HCT116 (cell line): ENCODE data around the gene MAGI3. TPM values are rescaled to one million over a fixed set of nuclear protein-coding genes. Genes with fewer than 3 reads are reported as not detected.

Experiments used
- ATAC-seq: fragments of 200-7000 bp; cut with Tn5 transposase; 2 replicates; pipeline ENCODE4 v1.9.1; 2020; ENCODE audit warnings: mild to moderate bottlenecking, moderate library complexity
- BruUV-seq: library from RNA; stranded (reverse); fragments of 400-500 nt; replicated peaks from 2 replicates; lab custom pipeline; 2021; lab: Mats Ljungman, UMichigan
- CTCF ChIA-PET: fragments of 300-600 bp; sonication (Branson Sonifier 250); formaldehyde crosslinking; loops from one replicate; lab custom pipeline; 2021; ENCODE audit warnings: antibody characterized with exemption; lab: Charles Lee
- POLR2A ChIA-PET: fragments of 300-600, 350-600 bp; sonication (Branson Sonifier 250); formaldehyde crosslinking; loops from one replicate; lab custom pipeline; 2021; ENCODE audit warnings: antibody characterized with exemption; lab: Charles Lee
- RAD21 ChIA-PET, 2 experiments: fragments of 300-600 bp; sonication (Branson Sonifier 250); formaldehyde crosslinking; loops; one replicate each; lab custom pipeline; 2023; ENCODE audit warnings: low total read pairs in 2 of 2; ENCODE audit not compliant: uncharacterized antibody in 2 of 2, unreplicated experiment in 2 of 2, low non-redundant PET in 1 of 2; lab: Charles Lee
- DNase-seq: peaks from one replicate; pipeline ENCODE4 v3.0.0-alpha.2; 2010; ENCODE audit warnings: low read depth, low spot score
- H2AFZ ChIP-seq: fragments of 200-600 bp; shearing (Covaris generic), sonication (generic); 2 replicates; pipeline ENCODE4 v1.6.1; 2017; ENCODE audit warnings: low read depth, mixed run types, mixed read lengths, antibody characterized with exemption, low read length; ENCODE audit not compliant: poor library complexity, severe bottlenecking
- H3K27ac ChIP-seq: 2 replicates; pipeline ENCODE4 v1.5.1; 2012; ENCODE audit warnings: low read depth, low read length
- H3K27me3 ChIP-seq: fragments of 200-600 bp; sonication (generic); 2 replicates; pipeline ENCODE4 v1.6.1; 2016; ENCODE audit warnings: mixed run types, low read length, mixed read lengths; ENCODE audit not compliant: insufficient read depth
- H3K36me3 ChIP-seq, 2 experiments: fragments of 200-500 bp in 1 of 2; fragments of 200-600 bp in 1 of 2; sonication (Bioruptor generic) in 1 of 2; sonication (generic) in 1 of 2; 2 replicates each; pipeline versions ENCODE4 v1.5.1 to v1.6.1; 2014 to 2016; ENCODE audit warnings: low read length in 2 of 2, inconsistent platforms in 1 of 2, mixed read lengths in 1 of 2, mixed run types in 1 of 2; ENCODE audit not compliant: insufficient read depth in 2 of 2, control insufficient read depth in 1 of 2
- H3K4me1 ChIP-seq, 2 experiments: fragments of 200-600 bp in 1 of 2; sonication (generic) in 1 of 2; 2 replicates each; pipeline versions ENCODE4 v1.5.1 to v1.6.1; 2012 to 2017; ENCODE audit warnings: low read length in 2 of 2, inconsistent platforms in 1 of 2, mild to moderate bottlenecking in 1 of 2, mixed read lengths in 1 of 2, mixed run types in 1 of 2, moderate library complexity in 1 of 2; ENCODE audit not compliant: insufficient read depth in 2 of 2, control insufficient read depth in 1 of 2
- H3K4me2 ChIP-seq: fragments of 200-600 bp; sonication (generic); 2 replicates; pipeline ENCODE4 v1.6.1; 2017; ENCODE audit warnings: mixed run types, low read length, mixed read lengths
- H3K4me3 ChIP-seq, 2 experiments: fragments of 200-600 bp in 1 of 2; sonication (generic) in 1 of 2; replicated peaks in 1 of 2; 2 replicates each; pipeline ENCODE4 v1.5.1; 2011 to 2016; ENCODE audit warnings: low read length in 2 of 2, control low read depth in 1 of 2, low read depth in 1 of 2, mild to moderate bottlenecking in 1 of 2, mixed read lengths in 1 of 2, mixed run types in 1 of 2
- H3K79me2 ChIP-seq: fragments of 200-600 bp; sonication (generic); 2 replicates; pipeline ENCODE4 v1.6.1; 2017; ENCODE audit warnings: mild to moderate bottlenecking, mixed run types, low read length, moderate library complexity, mixed read lengths; ENCODE audit not compliant: insufficient read depth
- H3K9ac ChIP-seq: fragments of 200-600 bp; sonication (generic); 2 replicates; pipeline ENCODE4 v1.6.1; 2016; ENCODE audit warnings: low read length, mixed read lengths
- H3K9me2 ChIP-seq: fragments of 200-600 bp; sonication (generic), shearing (Covaris generic); 2 replicates; pipeline ENCODE4 v1.6.1; 2017; ENCODE audit warnings: mixed run types, mild to moderate bottlenecking, moderate library complexity; ENCODE audit not compliant: insufficient read depth
- H3K9me3 ChIP-seq, 2 experiments: fragments of 200-500 bp in 1 of 2; fragments of 200-600 bp in 1 of 2; sonication (Bioruptor generic) in 1 of 2; sonication (generic) in 1 of 2; 2 replicates each; pipeline ENCODE4 v1.6.1; 2014 to 2017; ENCODE audit warnings: low read length in 2 of 2, mixed read lengths in 2 of 2, inconsistent platforms in 1 of 2, low read depth in 1 of 2, mild to moderate bottlenecking in 1 of 2, mixed run types in 1 of 2, moderate library complexity in 1 of 2; ENCODE audit not compliant: control insufficient read depth in 1 of 2, insufficient read depth in 1 of 2
- H4K20me1 ChIP-seq: fragments of 200-600 bp; sonication (generic), shearing (Covaris generic); 2 replicates; pipeline ENCODE4 v1.6.1; 2017; ENCODE audit warnings: mixed run types, mild to moderate bottlenecking, moderate library complexity; ENCODE audit not compliant: insufficient read depth
- EGR1 ChIP-seq: IDR thresholded peaks from 2 replicates; pipeline ENCODE4 v1.6.1; 2012; ENCODE audit warnings: low read depth
- EZH2phosphoT487 ChIP-seq: fragments of 200-600 bp; IDR thresholded peaks from 2 replicates; pipeline ENCODE4 v1.6.1; 2018; ENCODE audit warnings: antibody characterized with exemption, borderline replicate concordance
- FOSL1 ChIP-seq: IDR thresholded peaks from 2 replicates; pipeline ENCODE4 v1.6.1; 2012; ENCODE audit warnings: low read depth
- JUND ChIP-seq: IDR thresholded peaks from 2 replicates; pipeline ENCODE4 v1.6.1; 2012
- SIN3A ChIP-seq: IDR thresholded peaks from 2 replicates; pipeline ENCODE4 v1.6.1; 2012; ENCODE audit warnings: low read depth
- SP1 ChIP-seq: IDR thresholded peaks from 2 replicates; pipeline ENCODE4 v1.6.1; 2012; ENCODE audit warnings: low read depth
- TCF7L2 ChIP-seq: IDR thresholded peaks from 2 replicates; pipeline ENCODE4 v1.7.0; 2011; ENCODE audit warnings: borderline replicate concordance, inconsistent platforms; ENCODE audit not compliant: insufficient read depth, insufficient read length; ENCODE audit errors: extremely low read depth
- ZFX ChIP-seq: fragments of 450-650 bp; IDR thresholded peaks from 2 replicates; pipeline ENCODE4 v1.6.1; 2017
- intact Hi-C: fragments of 100-400 bp; cut with micrococcal nuclease; formaldehyde crosslinking; loops from 2 replicates; pipeline ENCODE4 v1.10.0; 2022
- total RNA-seq: library from RNA; stranded (reverse); gene quantifications from one replicate; pipeline ENCODE4 v1.2.1, GENCODE V29; 2021; ENCODE audit not compliant: unreplicated experiment
- TF ChIP-seq, protein P1 (sequence below): IDR thresholded peaks from 2 replicates; pipeline ENCODE4 v1.6.1; 2011; ENCODE audit warnings: mild to moderate bottlenecking, low read length, moderate library complexity; ENCODE audit not compliant: insufficient replicate concordance; ENCODE audit errors: extremely low read depth

MAGI3 gene
- total RNA-seq, 1 experiment from 2014 or later = 11.8 TPM

DNA sequence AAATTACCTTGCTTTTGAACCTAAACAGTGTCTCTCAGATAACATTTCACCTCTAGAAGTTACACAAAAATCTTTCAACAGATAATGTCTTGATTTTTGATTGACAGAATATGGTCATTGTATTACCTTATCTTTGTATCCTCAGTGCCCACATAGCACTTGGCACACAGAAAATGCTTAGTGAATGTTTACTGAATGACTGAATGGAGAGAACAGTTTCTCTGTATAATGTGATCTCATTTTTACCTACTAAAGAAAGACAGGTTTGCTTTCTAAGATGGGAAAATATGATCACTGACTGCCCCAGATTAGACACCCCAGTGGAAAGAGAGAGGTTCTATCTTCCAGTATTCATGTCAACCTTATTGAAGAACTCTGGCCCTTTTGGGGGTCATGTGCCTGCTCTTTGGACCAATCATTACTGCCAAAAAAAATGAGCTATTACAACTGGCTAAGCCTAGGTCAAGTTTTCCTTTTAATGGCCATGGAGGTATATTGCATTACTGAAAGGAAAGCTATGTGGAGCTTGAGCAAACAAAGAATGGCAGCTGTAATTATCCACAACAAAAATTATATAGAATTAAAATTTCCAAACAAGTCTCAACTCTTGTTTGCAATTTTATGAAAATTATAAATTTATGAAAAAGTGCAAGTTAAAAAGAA, 117.4 kb downstream of the MAGI3 start:
- ATAC-seq = no peak
- Histone ChIP-seq H2AFZ (no peak overlapping the region), H3K79me2 (no peaks in the 10 kb centered on the region; the same call in 1 of the 2 replicates), H3K4me2 (no peak overlapping the region), H3K4me1 (no peaks in the 10 kb centered on the region), H3K9me3 (peaks cover 9 to 11% of the 10 kb centered on the region in 2 experiments; a peak in 2 of 4 replicates), H3K9ac (no peak overlapping the region), H3K27me3 (no peaks in the 10 kb centered on the region), H3K36me3 (no peaks in the 10 kb centered on the region), H3K4me3 (no peak overlapping the region), H3K9me2 (no peaks in the 10 kb centered on the region), H3K27ac (no peak overlapping the region), H4K20me1 (no peaks in the 10 kb centered on the region)
- ChIA-PET CTCF (no interaction called here), POLR2A (no interaction called here), RAD21 (no interaction called here)
- BruUV-seq = no TSS peak
- no peak for DNase-seq
- no peak for TF ChIP-seq ZFX
- TF ChIP-seq SIN3A = no peak
- TF ChIP-seq SP1 = no peak
- no peak for TF ChIP-seq JUND
- TF ChIP-seq EGR1 = no peak
- TF ChIP-seq FOSL1 = no peak
- no peak for TF ChIP-seq EZH2phosphoT487
- TF ChIP-seq, protein P1, sequence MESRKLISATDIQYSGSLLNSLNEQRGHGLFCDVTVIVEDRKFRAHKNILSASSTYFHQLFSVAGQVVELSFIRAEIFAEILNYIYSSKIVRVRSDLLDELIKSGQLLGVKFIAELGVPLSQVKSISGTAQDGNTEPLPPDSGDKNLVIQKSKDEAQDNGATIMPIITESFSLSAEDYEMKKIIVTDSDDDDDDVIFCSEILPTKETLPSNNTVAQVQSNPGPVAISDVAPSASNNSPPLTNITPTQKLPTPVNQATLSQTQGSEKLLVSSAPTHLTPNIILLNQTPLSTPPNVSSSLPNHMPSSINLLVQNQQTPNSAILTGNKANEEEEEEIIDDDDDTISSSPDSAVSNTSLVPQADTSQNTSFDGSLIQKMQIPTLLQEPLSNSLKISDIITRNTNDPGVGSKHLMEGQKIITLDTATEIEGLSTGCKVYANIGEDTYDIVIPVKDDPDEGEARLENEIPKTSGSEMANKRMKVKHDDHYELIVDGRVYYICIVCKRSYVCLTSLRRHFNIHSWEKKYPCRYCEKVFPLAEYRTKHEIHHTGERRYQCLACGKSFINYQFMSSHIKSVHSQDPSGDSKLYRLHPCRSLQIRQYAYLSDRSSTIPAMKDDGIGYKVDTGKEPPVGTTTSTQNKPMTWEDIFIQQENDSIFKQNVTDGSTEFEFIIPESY = no peak
- TF ChIP-seq TCF7L2 = no peak
- intact Hi-C loops = no loop called here
